ENCODE results near the gene RHBDL3.
"Not testable (repeated sequence)": the region's sequence is repeated elsewhere in the genome, so short reads cannot be mapped to it uniquely, and the experiment has no call there.

Gene RHBDL3

DNA sequence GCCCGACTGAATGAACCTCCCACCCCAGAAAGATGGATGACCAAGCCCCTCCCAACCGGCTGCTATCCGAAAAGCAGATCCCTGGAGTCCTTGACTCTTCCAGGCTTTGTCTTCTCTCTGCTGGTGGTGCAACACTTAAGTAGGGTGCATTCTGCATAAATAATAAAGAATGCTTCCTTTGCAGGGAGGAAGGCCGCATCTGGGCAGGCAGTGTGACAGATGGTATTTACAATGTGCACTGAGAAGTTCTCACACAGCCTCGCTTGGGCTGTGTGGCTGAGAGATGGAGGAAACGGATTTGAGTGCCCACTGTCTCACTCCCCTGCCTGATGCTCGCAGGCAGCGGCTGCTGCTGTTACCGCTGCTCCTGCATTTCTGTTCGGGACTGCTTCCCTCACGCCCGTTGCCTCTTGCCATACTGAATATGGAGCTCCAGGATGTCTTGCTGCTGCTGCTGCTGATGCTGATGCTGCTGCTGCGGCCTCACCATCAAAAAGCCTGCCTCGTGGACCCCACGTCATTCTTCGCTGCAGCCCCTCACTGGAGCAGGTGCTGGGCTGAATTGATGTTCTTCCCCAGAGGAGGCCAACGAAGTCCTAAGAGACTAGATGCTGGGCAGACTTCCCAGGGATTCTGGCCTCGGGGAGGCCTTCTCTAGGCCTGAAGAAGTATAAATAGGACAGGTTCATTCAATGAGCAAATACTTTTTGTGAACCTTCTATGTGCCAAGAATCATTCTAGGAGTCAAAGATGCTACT, 7.1 kb upstream of the RHBDL3 start:
- DNase-seq (ENCODE audit: low read depth): no peak
- TF ChIP-seq, protein P1, sequence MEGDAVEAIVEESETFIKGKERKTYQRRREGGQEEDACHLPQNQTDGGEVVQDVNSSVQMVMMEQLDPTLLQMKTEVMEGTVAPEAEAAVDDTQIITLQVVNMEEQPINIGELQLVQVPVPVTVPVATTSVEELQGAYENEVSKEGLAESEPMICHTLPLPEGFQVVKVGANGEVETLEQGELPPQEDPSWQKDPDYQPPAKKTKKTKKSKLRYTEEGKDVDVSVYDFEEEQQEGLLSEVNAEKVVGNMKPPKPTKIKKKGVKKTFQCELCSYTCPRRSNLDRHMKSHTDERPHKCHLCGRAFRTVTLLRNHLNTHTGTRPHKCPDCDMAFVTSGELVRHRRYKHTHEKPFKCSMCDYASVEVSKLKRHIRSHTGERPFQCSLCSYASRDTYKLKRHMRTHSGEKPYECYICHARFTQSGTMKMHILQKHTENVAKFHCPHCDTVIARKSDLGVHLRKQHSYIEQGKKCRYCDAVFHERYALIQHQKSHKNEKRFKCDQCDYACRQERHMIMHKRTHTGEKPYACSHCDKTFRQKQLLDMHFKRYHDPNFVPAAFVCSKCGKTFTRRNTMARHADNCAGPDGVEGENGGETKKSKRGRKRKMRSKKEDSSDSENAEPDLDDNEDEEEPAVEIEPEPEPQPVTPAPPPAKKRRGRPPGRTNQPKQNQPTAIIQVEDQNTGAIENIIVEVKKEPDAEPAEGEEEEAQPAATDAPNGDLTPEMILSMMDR (IDR thresholded peaks at IDR 0.05; ENCODE audit: insufficient read depth, low read depth, low read length, missing control alignments): no peak

DNA sequence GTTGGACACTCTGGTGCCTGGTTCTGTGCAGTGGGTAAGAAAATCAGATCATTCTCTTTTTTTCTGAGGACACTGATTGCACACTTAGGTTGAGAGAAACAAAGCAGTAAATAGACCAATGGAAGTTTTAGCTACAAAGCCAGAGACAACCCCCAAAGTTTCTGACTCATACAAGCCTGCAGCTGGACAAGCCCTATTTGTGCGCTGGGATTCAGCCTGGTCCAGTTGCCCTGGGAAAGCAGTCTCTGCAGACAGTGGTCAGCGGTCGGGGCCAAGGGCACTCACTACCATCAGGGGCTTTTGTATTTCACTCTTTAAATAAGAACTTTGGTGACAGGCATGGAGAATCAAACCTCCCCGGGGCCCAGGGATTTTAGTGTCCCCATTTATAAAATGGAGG, 6.0 kb upstream of the RHBDL3 start:
- TF ChIP-seq, protein P1 (IDR thresholded peaks at IDR 0.05; ENCODE audit: insufficient read depth, low read depth, low read length, missing control alignments): no peak
- H3K4me3 ChIP-seq (ENCODE audit: low read length): no peak overlapping the region
- peak; percentile 33 for DNase-seq (ENCODE audit: low read depth)

More for the DNA sequence above, 7.1 kb upstream of the RHBDL3 start:
- H3K4me3 ChIP-seq (ENCODE audit: low read length): no peak overlapping the region

DNA sequence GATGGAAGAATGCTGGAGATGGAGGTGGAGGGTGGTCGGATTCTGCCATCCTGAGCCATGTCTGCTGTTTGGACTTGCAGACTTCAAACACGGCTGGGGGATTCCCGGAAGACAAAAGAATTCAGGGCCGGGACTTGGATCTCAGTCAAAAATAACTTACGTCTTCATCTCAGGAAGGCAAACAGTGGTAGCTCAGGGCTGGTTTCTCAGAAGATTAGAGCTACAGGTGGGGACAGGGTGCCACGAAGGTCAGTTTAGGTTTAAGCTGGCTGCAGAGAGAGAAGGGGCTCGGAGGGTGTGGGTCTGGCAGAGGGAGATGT, 4.3 kb upstream of the RHBDL3 start:
- peak; percentile 32 for DNase-seq (ENCODE audit: low read depth)
- TF ChIP-seq, protein P1 (IDR thresholded peaks at IDR 0.05; ENCODE audit: insufficient read depth, low read depth, low read length, missing control alignments): no peak
- H3K4me3 ChIP-seq (ENCODE audit: low read length): no peak overlapping the region

DNA sequence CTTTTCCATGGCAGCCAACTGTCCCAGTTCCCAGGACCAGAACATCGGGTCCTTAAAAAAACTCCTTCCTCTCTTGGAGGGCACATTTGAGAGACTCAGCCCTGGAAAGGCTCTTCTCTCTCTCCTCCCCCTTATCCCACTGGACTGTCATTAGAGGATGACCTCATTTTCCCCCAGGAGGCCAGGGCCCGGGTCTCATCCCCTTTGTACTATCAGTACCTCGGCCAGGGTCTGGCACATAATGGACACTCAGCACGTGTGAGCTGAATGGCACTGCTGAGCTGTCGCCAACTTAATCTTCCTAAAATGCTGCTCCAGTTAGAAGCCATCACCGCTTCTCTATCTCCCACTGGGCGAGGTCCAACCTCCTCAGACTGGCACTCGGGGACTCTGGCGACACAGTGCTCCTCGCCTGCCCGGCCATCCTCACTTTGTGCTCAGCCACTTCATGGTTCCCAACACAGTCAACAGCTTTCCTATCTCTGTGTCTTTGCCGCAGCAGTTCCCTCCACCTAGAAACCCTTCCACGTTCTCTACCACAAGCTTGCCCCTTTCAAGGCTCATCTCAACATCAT, 3.6 kb upstream of the RHBDL3 start:
- DNase-seq (ENCODE audit: low read depth): no peak
- H3K4me3 ChIP-seq (ENCODE audit: low read length): no peak overlapping the region
- TF ChIP-seq, protein P1 (IDR thresholded peaks at IDR 0.05; ENCODE audit: insufficient read depth, low read depth, low read length, missing control alignments): no peak

DNA sequence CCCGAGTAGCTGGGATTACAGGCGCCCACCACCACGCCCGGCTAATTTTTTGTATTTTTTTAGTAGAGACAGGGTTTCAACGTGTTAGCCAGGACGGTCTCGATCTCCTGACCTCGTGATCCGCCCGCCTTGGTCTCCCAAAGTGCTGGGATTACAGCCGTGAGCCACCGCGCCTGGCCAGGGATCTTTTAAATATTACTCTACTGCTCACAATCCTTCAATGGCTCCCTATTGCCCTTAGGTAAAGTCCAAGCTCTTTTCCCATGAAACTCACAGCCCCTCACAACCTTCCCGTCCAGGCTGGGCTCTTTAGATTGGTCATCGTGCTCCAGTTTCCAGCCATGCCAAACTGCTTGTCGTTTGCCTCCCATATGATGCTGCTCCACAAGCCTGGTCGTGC, 2.1 kb upstream of the RHBDL3 start:
- H3K4me3 ChIP-seq (ENCODE audit: low read length); DNase-seq (ENCODE audit: low read depth): not testable (repeated sequence)

DNA sequence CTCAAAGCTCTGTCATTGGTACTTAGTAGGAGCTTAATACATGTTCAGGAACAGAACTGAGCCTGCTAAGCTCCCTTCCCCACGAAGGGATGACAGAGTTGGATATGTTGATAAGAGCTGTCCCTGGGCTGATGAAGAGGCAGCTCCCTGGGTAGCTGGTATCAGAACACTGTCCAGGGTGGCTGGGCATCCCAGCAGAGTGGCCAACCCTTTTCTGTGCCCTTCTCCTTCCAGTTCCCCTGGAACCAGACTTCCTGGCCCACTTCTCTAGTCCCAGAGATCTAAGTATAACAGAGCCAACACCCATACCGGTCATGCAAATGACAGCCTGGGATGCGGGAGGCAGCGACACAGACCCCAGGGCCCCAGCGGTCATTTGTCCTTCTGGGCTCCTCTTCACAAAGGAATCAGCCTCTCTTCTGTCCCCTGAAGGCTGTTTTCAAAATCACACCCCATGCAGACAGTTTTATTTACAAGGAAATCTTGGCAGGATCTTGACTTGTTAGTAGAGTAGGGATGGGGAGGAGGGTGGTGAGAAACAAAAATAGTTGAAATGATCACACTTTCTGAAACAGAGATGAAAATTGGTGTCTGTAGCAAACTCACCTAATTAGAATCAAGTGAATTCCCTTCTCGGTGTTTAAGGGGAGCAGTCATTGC, 1.4 kb upstream of the RHBDL3 start:
- no peak for DNase-seq (ENCODE audit: low read depth)
- H3K4me3 ChIP-seq (ENCODE audit: low read length): no peak overlapping the region
- TF ChIP-seq, protein P1 (IDR thresholded peaks at IDR 0.05; ENCODE audit: insufficient read depth, low read depth, low read length, missing control alignments): no peak

DNA sequence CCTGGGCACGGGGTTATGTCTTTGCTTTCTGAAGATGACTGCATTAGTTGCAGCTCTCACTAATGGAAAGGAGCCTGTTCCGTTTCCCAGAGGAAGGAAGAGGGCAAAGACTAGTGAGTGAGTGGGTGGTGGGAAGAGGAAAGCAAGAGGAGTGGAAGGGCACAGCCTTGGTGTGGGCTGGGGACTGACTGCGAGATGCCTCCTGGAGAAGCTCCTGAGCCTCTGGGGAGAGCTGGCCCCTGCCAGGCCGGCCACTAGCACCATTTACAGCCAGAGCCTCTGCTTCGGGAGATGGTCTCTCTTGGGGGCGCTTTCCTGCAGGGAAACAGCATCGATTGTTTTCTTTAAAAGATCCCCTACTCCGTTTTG, 825 bp upstream of the RHBDL3 start:
- no peak for DNase-seq (ENCODE audit: low read depth)
- TF ChIP-seq, protein P1 (IDR thresholded peaks at IDR 0.05; ENCODE audit: insufficient read depth, low read depth, low read length, missing control alignments): no peak
- no peak overlapping the region for H3K4me3 ChIP-seq (ENCODE audit: low read length)

Data from epithelial cell of esophagus (primary cell).